ENCODE measurements around the gene MXI1.
A peak's percentile ranks its signal among the peaks of the same experiment; 100 is the strongest.

MXI1 gene

DNA sequence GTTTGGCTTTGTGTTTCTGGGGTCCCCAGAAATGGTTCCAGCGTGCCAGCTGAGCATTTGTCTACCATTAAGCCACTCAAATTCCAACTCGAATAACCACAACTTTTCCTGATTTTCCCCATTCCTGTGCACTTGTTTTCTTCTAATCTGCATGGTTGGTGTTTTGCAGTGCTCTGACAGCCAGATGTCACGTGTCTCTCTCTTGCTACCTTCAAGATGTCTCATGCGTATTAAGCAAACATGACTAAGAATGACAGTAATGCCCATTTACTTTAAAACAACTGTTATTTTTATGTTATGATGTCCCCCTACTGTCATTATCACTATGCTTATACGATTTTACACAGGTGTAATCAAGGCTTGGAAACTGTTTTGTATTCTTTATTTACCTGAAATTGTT, 35.2 kb upstream of the MXI1 start:
- no peaks in the 10 kb centered on the region for H3K27me3 ChIP-seq (ENCODE audit: insufficient read depth, poor library complexity, severe bottlenecking)
- ATAC-seq (ENCODE audit: low read depth) = peak; percentile 57; the same call in 2 of the 3 replicates
- H3K4me3 ChIP-seq (ENCODE audit: severe bottlenecking) = no peak overlapping the region
- no peak overlapping the region for H3K27ac ChIP-seq (ENCODE audit: poor library complexity, severe bottlenecking)
- no peaks in the 10 kb centered on the region for H3K36me3 ChIP-seq (ENCODE audit: low read depth)
- H3K4me1 ChIP-seq (ENCODE audit: insufficient read depth, poor library complexity, severe bottlenecking) = no peaks in the 10 kb centered on the region
- no peaks in the 10 kb centered on the region for H3K9me3 ChIP-seq (ENCODE audit: severe bottlenecking)
- TF ChIP-seq, protein P1, sequence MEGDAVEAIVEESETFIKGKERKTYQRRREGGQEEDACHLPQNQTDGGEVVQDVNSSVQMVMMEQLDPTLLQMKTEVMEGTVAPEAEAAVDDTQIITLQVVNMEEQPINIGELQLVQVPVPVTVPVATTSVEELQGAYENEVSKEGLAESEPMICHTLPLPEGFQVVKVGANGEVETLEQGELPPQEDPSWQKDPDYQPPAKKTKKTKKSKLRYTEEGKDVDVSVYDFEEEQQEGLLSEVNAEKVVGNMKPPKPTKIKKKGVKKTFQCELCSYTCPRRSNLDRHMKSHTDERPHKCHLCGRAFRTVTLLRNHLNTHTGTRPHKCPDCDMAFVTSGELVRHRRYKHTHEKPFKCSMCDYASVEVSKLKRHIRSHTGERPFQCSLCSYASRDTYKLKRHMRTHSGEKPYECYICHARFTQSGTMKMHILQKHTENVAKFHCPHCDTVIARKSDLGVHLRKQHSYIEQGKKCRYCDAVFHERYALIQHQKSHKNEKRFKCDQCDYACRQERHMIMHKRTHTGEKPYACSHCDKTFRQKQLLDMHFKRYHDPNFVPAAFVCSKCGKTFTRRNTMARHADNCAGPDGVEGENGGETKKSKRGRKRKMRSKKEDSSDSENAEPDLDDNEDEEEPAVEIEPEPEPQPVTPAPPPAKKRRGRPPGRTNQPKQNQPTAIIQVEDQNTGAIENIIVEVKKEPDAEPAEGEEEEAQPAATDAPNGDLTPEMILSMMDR (IDR thresholded peaks at IDR 0.05; ENCODE audit: poor library complexity, severe bottlenecking) = no peak
- no peak for DNase-seq (ENCODE audit: low spot score)

DNA sequence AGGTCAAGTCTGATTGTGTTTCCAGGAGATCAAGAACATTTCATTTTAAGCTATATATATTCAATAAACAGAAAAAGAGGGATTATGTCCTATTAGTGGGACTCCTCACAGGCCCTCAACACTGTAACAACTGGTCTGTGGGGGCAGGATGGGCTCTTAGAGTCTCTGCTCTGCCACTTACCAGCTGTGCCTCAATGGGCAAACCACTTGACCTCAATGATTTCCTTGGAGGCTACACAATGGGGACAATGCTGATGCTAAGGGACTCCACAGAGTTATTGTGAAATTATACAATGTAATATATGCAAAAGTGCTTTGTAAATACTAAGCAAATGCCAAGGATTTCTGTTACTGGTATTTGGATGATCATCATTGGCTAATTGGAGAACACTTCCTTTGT, 33.2 kb upstream of the MXI1 start:
- TF ChIP-seq, protein P1 (IDR thresholded peaks at IDR 0.05; ENCODE audit: poor library complexity, severe bottlenecking) = no peak
- Histone ChIP-seq H3K4me3 (ENCODE audit: severe bottlenecking) (no peak overlapping the region), H3K9me3 (ENCODE audit: severe bottlenecking) (no peaks in the 10 kb centered on the region), H3K27me3 (ENCODE audit: insufficient read depth, poor library complexity, severe bottlenecking) (no peaks in the 10 kb centered on the region), H3K36me3 (ENCODE audit: low read depth) (no peaks in the 10 kb centered on the region), H3K27ac (ENCODE audit: poor library complexity, severe bottlenecking) (no peak overlapping the region), H3K4me1 (ENCODE audit: insufficient read depth, poor library complexity, severe bottlenecking) (no peaks in the 10 kb centered on the region)
- DNase-seq (ENCODE audit: low spot score) = no peak
- ATAC-seq (ENCODE audit: low read depth) = no peak

DNA sequence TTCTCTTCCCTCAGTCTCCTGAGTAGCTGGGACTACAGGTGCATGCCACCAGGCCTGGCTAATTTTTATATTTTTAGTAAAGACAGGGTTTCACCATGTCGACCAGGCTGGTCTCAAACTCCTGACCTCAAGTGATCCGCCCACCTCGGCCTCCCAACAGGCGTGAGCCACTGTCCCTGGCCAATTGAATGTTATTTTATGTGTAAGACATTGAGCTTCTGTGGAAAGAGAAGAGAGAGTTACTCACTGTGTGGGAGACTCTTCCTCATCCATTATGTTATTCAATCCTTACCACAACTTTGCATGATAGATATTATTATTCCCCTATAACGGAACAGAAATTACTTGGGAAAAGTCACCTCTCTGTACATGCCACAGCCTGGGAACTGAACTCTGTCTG, 32.6 kb upstream of the MXI1 start:
- Histone ChIP-seq H3K9me3 (ENCODE audit: severe bottlenecking) (no peaks in the 10 kb centered on the region), H3K4me1 (ENCODE audit: insufficient read depth, poor library complexity, severe bottlenecking) (no peaks in the 10 kb centered on the region), H3K27ac (ENCODE audit: poor library complexity, severe bottlenecking) (no peak overlapping the region), H3K36me3 (ENCODE audit: low read depth) (no peaks in the 10 kb centered on the region), H3K4me3 (ENCODE audit: severe bottlenecking) (no peak overlapping the region), H3K27me3 (ENCODE audit: insufficient read depth, poor library complexity, severe bottlenecking) (no peaks in the 10 kb centered on the region)
- TF ChIP-seq, protein P1 (IDR thresholded peaks at IDR 0.05; ENCODE audit: poor library complexity, severe bottlenecking) = no peak
- DNase-seq (ENCODE audit: low spot score) = no peak
- no peak for ATAC-seq (ENCODE audit: low read depth)

DNA sequence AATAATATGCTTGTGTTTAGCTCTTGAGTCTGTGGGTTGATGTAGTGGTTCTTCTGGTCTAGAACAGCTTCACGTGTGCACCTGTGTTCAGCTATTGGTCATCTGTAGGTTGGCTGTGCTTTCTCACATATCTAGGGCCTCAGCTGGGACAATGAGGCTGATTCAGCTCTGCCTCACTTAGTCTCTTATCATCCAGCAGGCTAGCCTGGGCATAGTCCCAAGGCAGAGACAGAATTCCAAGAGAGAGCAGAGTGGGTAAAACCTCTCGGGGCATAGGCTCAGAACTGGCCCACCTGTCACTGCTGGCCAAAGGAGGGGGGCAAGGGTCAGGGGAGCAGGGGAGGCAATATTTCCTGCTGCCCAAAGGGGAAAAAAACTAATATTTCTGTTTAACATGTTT, 32.0 kb upstream of the MXI1 start:
- H3K4me1 ChIP-seq (ENCODE audit: insufficient read depth, poor library complexity, severe bottlenecking) = no peaks in the 10 kb centered on the region
- no peaks in the 10 kb centered on the region for H3K9me3 ChIP-seq (ENCODE audit: severe bottlenecking)
- no peak overlapping the region for H3K27ac ChIP-seq (ENCODE audit: poor library complexity, severe bottlenecking)
- ATAC-seq (ENCODE audit: low read depth) = peak; percentile 63; the same call in 2 of the 3 replicates
- no peak overlapping the region for H3K4me3 ChIP-seq (ENCODE audit: severe bottlenecking)
- no peaks in the 10 kb centered on the region for H3K36me3 ChIP-seq (ENCODE audit: low read depth)
- no peaks in the 10 kb centered on the region for H3K27me3 ChIP-seq (ENCODE audit: insufficient read depth, poor library complexity, severe bottlenecking)
- no peak for DNase-seq (ENCODE audit: low spot score)
- TF ChIP-seq, protein P1 (IDR thresholded peaks at IDR 0.05; ENCODE audit: poor library complexity, severe bottlenecking) = no peak

DNA sequence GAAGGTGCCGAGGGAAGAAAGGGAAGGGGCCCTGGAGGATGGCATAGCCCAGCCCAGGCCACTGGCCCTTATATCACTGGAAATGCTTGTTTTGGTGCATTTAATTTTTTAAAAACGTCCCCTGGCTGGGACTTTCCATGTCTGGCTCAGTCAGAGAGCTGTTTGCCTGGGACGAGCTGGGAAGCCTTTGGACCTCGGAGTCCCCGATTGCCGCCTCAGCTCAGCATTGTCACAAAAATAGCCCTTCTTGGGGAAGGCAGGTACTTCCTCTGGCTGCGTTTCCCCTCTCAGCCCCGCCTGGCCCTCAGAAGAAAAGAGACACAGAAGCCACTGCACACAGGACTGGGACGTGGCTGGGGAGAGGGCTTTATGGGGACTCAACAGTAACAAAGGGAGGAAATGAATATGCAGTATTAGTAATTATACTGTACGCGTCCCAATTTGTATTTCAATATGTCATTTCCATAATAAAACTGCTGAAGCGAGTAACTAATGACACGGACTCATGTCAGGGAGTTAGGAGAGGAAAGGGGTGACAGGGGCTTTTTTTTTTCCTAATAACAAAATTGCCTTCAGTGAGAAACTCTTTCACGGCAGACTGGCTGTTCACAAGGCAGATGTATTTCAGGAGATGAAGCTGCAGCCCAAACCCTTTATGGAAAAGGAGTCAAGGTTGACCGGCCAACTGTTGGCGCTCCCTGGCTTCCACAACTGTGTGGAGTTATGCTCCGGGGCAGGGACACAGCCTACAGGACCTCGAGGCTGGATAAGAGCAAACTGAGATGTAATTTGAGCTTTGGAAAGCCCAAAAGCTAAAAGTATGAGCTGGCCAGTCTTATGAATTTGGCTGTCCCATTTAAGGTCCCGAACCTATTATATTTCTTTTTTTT, 31.0 kb upstream of the MXI1 start:
- H3K4me1 ChIP-seq (ENCODE audit: insufficient read depth, poor library complexity, severe bottlenecking) = no peaks in the 10 kb centered on the region
- DNase-seq (ENCODE audit: low spot score) = no peak
- TF ChIP-seq, protein P1 (IDR thresholded peaks at IDR 0.05; ENCODE audit: poor library complexity, severe bottlenecking) = no peak
- no peak overlapping the region for H3K4me3 ChIP-seq (ENCODE audit: severe bottlenecking)
- no peaks in the 10 kb centered on the region for H3K36me3 ChIP-seq (ENCODE audit: low read depth)
- no peaks in the 10 kb centered on the region for H3K27me3 ChIP-seq (ENCODE audit: insufficient read depth, poor library complexity, severe bottlenecking)
- H3K9me3 ChIP-seq (ENCODE audit: severe bottlenecking) = no peaks in the 10 kb centered on the region
- no peak for ATAC-seq (ENCODE audit: low read depth)
- H3K27ac ChIP-seq (ENCODE audit: poor library complexity, severe bottlenecking) = no peak overlapping the region

Measured in RWPE2 (cell line).